ENCODE data around the gene TMEM120B.

DNA sequence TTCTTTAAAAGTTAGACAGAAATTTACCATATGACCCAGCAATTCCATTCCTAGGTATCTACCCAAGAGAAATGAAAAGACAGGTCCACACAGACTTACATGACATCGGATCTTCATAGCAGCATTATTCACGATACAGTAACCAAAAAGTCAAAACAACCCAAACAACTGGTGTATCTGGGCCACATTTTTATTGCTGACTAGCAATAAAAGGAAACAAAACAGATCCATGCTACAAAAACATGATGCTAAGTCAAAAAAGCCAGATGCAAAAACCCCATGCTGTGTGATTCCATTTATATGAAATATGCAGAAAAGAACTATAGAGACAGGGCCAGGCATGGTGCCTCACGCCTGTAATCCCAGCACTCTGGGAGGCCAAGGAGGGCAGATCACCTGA, 12.9 kb downstream of the TMEM120B start:
- TF ChIP-seq, protein P1, sequence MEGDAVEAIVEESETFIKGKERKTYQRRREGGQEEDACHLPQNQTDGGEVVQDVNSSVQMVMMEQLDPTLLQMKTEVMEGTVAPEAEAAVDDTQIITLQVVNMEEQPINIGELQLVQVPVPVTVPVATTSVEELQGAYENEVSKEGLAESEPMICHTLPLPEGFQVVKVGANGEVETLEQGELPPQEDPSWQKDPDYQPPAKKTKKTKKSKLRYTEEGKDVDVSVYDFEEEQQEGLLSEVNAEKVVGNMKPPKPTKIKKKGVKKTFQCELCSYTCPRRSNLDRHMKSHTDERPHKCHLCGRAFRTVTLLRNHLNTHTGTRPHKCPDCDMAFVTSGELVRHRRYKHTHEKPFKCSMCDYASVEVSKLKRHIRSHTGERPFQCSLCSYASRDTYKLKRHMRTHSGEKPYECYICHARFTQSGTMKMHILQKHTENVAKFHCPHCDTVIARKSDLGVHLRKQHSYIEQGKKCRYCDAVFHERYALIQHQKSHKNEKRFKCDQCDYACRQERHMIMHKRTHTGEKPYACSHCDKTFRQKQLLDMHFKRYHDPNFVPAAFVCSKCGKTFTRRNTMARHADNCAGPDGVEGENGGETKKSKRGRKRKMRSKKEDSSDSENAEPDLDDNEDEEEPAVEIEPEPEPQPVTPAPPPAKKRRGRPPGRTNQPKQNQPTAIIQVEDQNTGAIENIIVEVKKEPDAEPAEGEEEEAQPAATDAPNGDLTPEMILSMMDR (conservative IDR thresholded peaks at IDR 0.05; ENCODE audit: low read depth, low read length): no peak
- TF ChIP-seq EZH2phosphoT487 (IDR thresholded peaks at IDR 0.05; ENCODE audit: borderline replicate concordance, low read length): no peak
